GM19452 (cell line): ENCODE data around the gene FAM53A.

Experiments
- ATAC-seq: cut with Tn5 transposase; IDR thresholded peaks from one replicate; pipeline ENCODE4 v1.9.1; 2021; ENCODE audit not compliant: unreplicated experiment

The FAM53A gene

GRCh38 chr4:1683736-1684505 lies at the start of gene FAM53A:
FAM53A (minus strand) TSS chr4:1684313; CDS start chr4:1668741, 15,572 bp downstream.
- ATAC-seq: peak; percentile 90

GRCh38 chr4:1732911-1733310 lies 48.8 kb upstream of the FAM53A start:
- no peak for ATAC-seq

GRCh38 chr4:1731180-1731579 lies 47.1 kb upstream of the FAM53A start:
- ATAC-seq: no peak

- ATAC-seq: no peak
Observed at GRCh38 chr4:1730532-1731135, 46.5 kb upstream of the FAM53A start.

- ATAC-seq: no peak
Observed at GRCh38 chr4:1728061-1728980, 44.2 kb upstream of the FAM53A start.

- ATAC-seq: no peak
Observed at GRCh38 chr4:1727117-1728031, 43.3 kb upstream of the FAM53A start.

- ATAC-seq: no peak
Observed at GRCh38 chr4:1726146-1726934, 42.2 kb upstream of the FAM53A start.

GRCh38 chr4:1725521-1725920 lies 41.4 kb upstream of the FAM53A start:
- ATAC-seq: no peak

GRCh38 chr4:1723131-1723801 lies 39.2 kb upstream of the FAM53A start:
- no peak for ATAC-seq

GRCh38 chr4:1722551-1723118 lies 38.5 kb upstream of the FAM53A start:
- ATAC-seq: no peak

- ATAC-seq: no peak
Observed at GRCh38 chr4:1721666-1722550, 37.8 kb upstream of the FAM53A start.

GRCh38 chr4:1721003-1721665 lies 37.0 kb upstream of the FAM53A start, which contains the start of the genes TACC3 and TMEM129:
TACC3 (plus strand) TSS chr4:1721521; CDS start chr4:1723422, 1,901 bp downstream.
TMEM129 (minus strand) TSS chr4:1721323; CDS start chr4:1720837, 486 bp downstream.
- peak; percentile 75 for ATAC-seq

GRCh38 chr4:1720163-1720983 lies 36.3 kb upstream of the FAM53A start:
- peak; percentile 4 for ATAC-seq

GRCh38 chr4:1718095-1718850 lies 34.2 kb upstream of the FAM53A start:
- no peak for ATAC-seq
